ENCODE measurements around the gene AMZ1.
"Not testable (repeated sequence)": the region's sequence is repeated elsewhere in the genome, so short reads cannot be mapped to it uniquely, and the experiment has no call there.

Gene AMZ1

GRCh38 chr7:2737771-2738540 lies 50.0 kb downstream of the AMZ1 start:
- no peak for TF ChIP-seq CTCF (conservative IDR thresholded peaks at IDR 0.05; ENCODE audit: low read depth)
- no peak for DNase-seq (ENCODE audit: low spot score)
- H3K27ac ChIP-seq, result no peak overlapping the region
- CTCF ChIA-PET, result interaction anchor here (0.7 kb wide), 1 partner anchor 13 kb away, joined by 3 read pairs; no protein-coding TSS in a partner anchor
- POLR2A ChIA-PET (ENCODE audit: low non-redundant PET), result no interaction called here

DNA sequence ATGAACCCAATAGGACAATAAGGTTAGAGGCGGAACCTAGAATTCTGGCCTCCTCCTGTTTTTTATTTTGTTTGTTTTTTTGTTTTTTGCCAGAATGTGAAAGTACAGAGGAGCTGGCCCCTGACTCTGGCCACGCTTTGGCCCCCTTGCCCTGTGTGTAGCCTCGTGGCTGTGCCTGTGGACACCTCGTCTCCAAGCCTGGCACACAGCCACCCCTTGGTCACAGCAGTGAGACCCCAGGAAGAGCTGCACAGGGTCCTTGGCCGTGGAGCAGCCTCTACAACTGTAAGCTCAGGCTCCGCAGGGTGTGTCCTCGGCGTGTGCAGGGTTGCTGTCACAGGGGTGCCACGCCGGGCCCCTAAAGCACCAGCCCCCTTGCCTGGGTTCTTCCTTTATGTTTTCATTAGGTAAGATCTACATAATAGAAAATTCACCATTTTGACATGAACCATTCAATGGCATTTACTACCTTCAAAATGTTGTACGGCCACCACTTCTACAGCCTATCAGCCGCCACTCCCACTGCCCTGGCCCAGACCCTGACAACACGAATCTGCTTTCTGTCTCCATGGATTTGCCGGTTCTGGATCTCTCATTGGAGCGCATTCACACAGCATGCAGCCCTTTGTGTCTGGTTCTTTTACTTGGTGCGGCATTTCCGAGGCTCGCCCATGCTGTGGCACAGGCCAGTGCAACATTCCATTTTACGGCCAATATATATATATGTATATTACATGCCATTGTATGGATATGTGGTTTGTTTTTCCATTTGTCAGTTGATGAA lies 51.0 kb downstream of the AMZ1 start:
- H3K27ac ChIP-seq, result no peak overlapping the region
- ChIA-PET CTCF (interaction anchor here (0.5 to 0.7 kb wide), 3 partner anchors 12 to 1302 kb away, joined by 3 to 4 read pairs (median 3); no protein-coding TSS in a partner anchor), POLR2A (ENCODE audit: low non-redundant PET) (no interaction called here)
- TF ChIP-seq CTCF (conservative IDR thresholded peaks at IDR 0.05; ENCODE audit: low read depth), result no peak
- no peak for DNase-seq (ENCODE audit: low spot score)

GRCh38 chr7:2743523-2744185 lies 55.7 kb downstream of the AMZ1 start:
- POLR2A ChIA-PET (ENCODE audit: low non-redundant PET); H3K27ac ChIP-seq; DNase-seq (ENCODE audit: low spot score): not testable (repeated sequence)
- CTCF ChIA-PET, result interaction anchor here (0.6 to 1.1 kb wide), 2 partner anchors 17 to 695 kb away, joined by 3 read pairs; no protein-coding TSS in a partner anchor

DNA sequence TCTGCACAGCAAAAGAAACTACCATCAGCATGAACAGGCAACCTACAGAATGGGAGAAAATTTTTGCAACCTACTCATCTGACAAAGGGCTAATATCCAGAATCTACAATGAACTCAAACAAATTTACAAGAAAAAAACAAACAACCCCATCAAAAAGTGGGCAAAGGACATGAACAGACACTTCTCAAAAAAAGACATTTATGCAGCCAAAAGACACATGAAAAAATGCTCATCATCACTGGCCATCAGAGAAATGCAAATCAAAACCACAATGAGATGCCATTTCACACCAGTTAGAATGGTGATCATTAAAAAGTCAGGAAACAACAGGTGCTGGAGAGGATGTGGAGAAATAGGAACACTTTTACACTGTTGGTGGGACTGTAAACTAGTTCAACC lies 60.7 kb downstream of the AMZ1 start:
- H3K27ac ChIP-seq; DNase-seq (ENCODE audit: low spot score); POLR2A ChIA-PET (ENCODE audit: low non-redundant PET); CTCF ChIA-PET: not testable (repeated sequence)

GRCh38 chr7:2750004-2750407 lies 62.0 kb downstream of the AMZ1 start:
- no peak overlapping the region for H3K27ac ChIP-seq
- DNase-seq (ENCODE audit: low spot score), result no peak
- no peak for TF ChIP-seq CTCF (conservative IDR thresholded peaks at IDR 0.05; ENCODE audit: low read depth)
- ChIA-PET CTCF (interaction anchor here (0.6 kb wide), 1 partner anchor 9 kb away, joined by 3 read pairs; no protein-coding TSS in a partner anchor), POLR2A (ENCODE audit: low non-redundant PET) (no interaction called here)

DNA sequence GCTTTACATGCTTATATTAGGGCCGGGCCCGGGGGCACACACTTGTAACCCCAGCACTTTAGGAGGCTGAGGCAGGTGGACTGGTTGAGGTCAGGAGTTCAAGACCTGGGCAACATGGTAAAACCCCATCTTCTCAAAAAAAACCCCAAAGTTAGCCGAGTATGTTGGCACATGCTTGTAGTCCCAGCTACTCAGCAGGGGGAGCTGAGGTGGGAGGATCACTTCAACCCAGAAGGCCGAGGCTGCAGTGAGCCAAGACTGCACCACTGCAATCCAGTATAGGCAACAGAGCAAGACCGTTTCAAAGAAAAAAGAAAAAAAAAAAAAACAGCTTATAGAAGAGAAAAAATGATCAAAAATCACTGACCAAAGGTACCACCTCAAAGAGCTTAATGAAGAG lies 63.1 kb downstream of the AMZ1 start:
- ChIA-PET POLR2A (ENCODE audit: low non-redundant PET) (no interaction called here), CTCF (interaction anchor here (0.6 kb wide), 1 partner anchor 13 kb away, joined by 3 read pairs; no protein-coding TSS in a partner anchor)
- DNase-seq (ENCODE audit: low spot score), result no peak
- no peak overlapping the region for H3K27ac ChIP-seq
- no peak for TF ChIP-seq CTCF (conservative IDR thresholded peaks at IDR 0.05; ENCODE audit: low read depth)

DNA sequence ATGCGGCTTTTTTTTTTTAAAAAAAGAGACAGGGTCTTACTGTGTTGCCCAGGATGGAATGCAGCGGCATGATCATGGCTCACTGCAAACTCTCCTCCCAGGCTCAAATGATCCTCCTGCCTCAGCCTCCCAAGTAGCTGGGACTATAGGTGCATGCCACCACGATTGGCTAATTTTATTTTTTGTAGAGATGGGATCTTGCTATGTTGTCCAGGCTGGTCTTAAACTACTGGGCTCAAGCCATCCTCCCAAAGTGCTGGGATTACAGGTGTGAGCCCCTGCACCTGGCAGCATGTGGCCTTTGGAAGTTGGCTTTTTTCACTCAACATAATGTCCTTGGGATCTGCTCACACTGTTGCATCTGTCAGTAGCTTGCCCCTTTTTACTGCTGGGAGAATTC lies 65.1 kb downstream of the AMZ1 start:
- ChIA-PET CTCF (no interaction called here), POLR2A (ENCODE audit: low non-redundant PET) (no interaction called here)
- no peak overlapping the region for H3K27ac ChIP-seq
- TF ChIP-seq CTCF (conservative IDR thresholded peaks at IDR 0.05; ENCODE audit: low read depth), result no peak
- DNase-seq (ENCODE audit: low spot score), result no peak

All from RWPE1 (cell line).